Activated effector memory CD4-positive, alpha-beta T cell treated with Interleukin-2 at 50 U/mL for 16 hours (primary cell): ENCODE data around the gene GRK1.
"Not testable (repeated sequence)": the region's sequence is repeated elsewhere in the genome, so short reads cannot be mapped to it uniquely, and the experiment has no call there.

Experiments used
- DNase-seq: peaks from one replicate; pipeline ENCODE4 v3.0.0-alpha.2; 2020

The GRK1 gene

GRCh38 chr13:113666951-113667701 is at the start of gene GRK1:
GRK1 (plus strand) TSS chr13:113667219; CDS start chr13:113667387, 168 bp downstream.
- no peak for DNase-seq

GRCh38 chr13:113617961-113618360 is 49.1 kb upstream of the GRK1 start:
- no peak for DNase-seq

- DNase-seq = no peak
Measured at GRCh38 chr13:113618455-113618854, 48.6 kb upstream of the GRK1 start.

- DNase-seq = no peak
Measured at GRCh38 chr13:113620036-113620796, 46.8 kb upstream of the GRK1 start.

GRCh38 chr13:113621046-113621445 is 46.0 kb upstream of the GRK1 start:
- no peak for DNase-seq

GRCh38 chr13:113621498-113621897 is 45.5 kb upstream of the GRK1 start:
- DNase-seq = not testable (repeated sequence)

- not testable (repeated sequence) for DNase-seq
Measured at GRCh38 chr13:113621986-113622550, 45.0 kb upstream of the GRK1 start.

GRCh38 chr13:113622791-113623490 is 44.1 kb upstream of the GRK1 start:
- no peak for DNase-seq

- no peak for DNase-seq
Measured at GRCh38 chr13:113623491-113624234, 43.4 kb upstream of the GRK1 start.

- no peak for DNase-seq
Measured at GRCh38 chr13:113624235-113624587, 42.8 kb upstream of the GRK1 start.

GRCh38 chr13:113624640-113625304 is 42.2 kb upstream of the GRK1 start:
- DNase-seq = not testable (repeated sequence)

- no peak for DNase-seq
Measured at GRCh38 chr13:113625965-113626721, 40.9 kb upstream of the GRK1 start.

GRCh38 chr13:113627136-113627535 is 39.9 kb upstream of the GRK1 start:
- DNase-seq = no peak

- DNase-seq = no peak
Measured at GRCh38 chr13:113628291-113629270, 38.4 kb upstream of the GRK1 start.

GRCh38 chr13:113629866-113630265 is 37.2 kb upstream of the GRK1 start:
- DNase-seq = no peak

- no peak for DNase-seq
Measured at GRCh38 chr13:113630296-113630695, 36.7 kb upstream of the GRK1 start.

GRCh38 chr13:113630804-113631203 is 36.2 kb upstream of the GRK1 start:
- DNase-seq = no peak

- no peak for DNase-seq
Measured at GRCh38 chr13:113631341-113632095, 35.5 kb upstream of the GRK1 start.
